Astrocyte of the spinal cord (primary cell): ENCODE data around the gene MPP3.
"Not testable (repeated sequence)": the region's sequence is repeated elsewhere in the genome, so short reads cannot be mapped to it uniquely, and the experiment has no call there.

Source experiments
- DNase-seq: peaks from one replicate; pipeline ENCODE4 v3.0.0; 2011; ENCODE audit warnings: low read depth, low spot score
- H3K4me3 ChIP-seq: 2 replicates; pipeline ENCODE4 v1.5.1; 2011; ENCODE audit warnings: low read depth, mild to moderate bottlenecking, low read length, moderate library complexity
- in situ Hi-C: cut with HindIII; loops from 2 replicates; pipeline ENCODE4 v1.10.0; 2017; ENCODE audit warnings: low sequenced_read_pairs
- TF ChIP-seq, protein P1 (sequence below): IDR thresholded peaks from 2 replicates; pipeline ENCODE4 v1.5.1; 2012; ENCODE audit warnings: low read depth, mild to moderate bottlenecking, low read length, inconsistent platforms

MPP3 gene

DNA sequence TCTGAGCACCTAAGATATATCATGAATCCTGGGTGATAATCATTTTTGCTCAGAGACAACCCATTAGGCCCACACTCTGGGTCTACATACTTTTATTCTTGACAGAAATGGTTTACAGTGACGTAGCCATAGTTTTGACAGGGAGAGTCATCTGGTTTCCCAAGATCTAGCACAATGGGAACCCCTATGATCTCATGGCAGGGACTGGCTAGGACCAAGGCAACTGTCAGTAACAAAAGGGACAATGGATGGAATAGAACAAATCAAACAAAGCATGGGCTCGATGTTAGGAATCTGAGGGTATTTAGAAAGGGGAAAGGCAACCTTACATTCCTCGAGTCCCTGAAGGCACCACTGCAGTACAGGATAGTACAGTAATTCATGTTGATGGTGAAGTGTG, 32.2 kb downstream of the MPP3 start:
- in situ Hi-C loops, result no loop called here
- TF ChIP-seq, protein P1, sequence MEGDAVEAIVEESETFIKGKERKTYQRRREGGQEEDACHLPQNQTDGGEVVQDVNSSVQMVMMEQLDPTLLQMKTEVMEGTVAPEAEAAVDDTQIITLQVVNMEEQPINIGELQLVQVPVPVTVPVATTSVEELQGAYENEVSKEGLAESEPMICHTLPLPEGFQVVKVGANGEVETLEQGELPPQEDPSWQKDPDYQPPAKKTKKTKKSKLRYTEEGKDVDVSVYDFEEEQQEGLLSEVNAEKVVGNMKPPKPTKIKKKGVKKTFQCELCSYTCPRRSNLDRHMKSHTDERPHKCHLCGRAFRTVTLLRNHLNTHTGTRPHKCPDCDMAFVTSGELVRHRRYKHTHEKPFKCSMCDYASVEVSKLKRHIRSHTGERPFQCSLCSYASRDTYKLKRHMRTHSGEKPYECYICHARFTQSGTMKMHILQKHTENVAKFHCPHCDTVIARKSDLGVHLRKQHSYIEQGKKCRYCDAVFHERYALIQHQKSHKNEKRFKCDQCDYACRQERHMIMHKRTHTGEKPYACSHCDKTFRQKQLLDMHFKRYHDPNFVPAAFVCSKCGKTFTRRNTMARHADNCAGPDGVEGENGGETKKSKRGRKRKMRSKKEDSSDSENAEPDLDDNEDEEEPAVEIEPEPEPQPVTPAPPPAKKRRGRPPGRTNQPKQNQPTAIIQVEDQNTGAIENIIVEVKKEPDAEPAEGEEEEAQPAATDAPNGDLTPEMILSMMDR, result no peak

DNA sequence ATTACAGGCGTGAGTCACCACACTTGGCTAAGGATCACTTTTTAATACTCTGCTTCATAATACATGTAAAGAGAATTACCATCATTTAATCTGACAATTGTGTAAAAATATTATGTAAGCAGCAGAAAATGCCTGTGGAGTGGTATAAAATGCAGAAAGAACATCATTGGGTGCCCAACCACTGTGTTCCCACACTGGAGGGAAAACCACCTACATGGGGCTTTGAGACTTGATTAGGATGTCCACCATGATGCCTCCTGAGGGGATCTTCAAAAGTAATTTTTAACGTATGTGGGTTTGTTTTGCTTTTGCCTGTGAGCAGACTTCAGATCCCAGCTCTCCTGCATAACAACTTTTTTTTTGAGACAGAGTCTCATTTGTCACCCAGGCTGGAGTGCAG, 33.9 kb downstream of the MPP3 start:
- no peak for DNase-seq
- TF ChIP-seq, protein P1, result no peak
- in situ Hi-C loops, result no loop called here
- no peak overlapping the region for H3K4me3 ChIP-seq

More for the DNA sequence above, 32.2 kb downstream of the MPP3 start:
- no peak for DNase-seq
- H3K4me3 ChIP-seq, result no peak overlapping the region

DNA sequence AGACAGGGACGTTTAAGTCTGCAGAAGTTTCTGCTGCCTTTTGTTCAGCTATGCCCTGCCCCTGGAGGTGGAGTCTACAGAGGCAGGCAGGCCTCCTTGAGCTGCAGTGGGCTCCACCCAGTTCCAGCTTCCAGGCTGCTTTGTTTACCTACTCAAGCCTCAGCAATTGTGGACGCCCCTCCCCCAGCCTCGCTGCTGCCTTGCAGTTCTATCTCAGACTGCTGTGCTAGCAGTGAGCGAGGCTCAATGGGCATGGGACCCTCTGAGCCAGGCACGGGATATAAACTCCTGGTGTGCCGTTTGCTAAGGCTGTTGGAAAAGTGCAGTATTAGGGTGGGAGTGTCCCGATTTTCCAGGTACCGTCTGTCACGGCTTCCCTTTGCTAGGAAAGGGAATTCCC, 34.9 kb downstream of the MPP3 start:
- DNase-seq, in situ Hi-C loops, H3K4me3 ChIP-seq: not testable (repeated sequence)

DNA sequence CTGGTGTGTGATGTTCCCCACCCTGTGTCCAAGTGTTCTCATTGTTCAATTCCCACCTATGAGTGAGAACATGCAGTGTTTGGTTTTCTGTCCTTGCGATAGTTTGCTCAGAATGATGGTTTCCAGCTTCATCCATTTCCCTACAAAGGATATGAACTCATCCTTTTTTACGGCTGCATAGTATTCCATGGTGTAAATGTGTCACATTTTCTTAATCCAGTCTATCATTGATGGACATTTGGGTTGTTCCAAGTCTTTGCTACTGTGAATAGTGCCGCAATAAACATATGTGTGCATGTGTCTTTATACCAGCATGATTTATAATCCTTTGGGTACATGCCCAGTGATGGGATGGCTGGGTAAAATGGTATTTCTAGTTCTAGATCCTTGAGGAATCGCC, 40.3 kb downstream of the MPP3 start:
- not testable (repeated sequence) for DNase-seq

DNA sequence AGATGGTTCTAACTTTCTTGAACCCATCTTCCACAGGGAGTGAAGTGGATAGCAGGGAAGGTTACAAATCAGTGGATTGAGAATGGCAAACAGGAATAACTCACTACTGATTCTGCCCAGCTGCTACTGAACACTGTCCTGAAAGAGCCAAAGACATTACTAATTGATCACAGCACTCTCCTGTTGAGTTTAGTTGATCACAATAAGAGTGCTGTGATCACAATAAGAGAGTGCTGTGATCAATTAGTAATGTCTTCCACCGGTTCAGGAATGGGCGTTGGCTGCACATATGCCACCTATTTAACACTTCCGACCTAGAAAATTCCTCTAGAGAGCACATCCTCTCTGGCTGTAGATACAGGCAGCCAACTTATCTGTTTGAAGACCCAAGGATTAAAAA, 41.4 kb downstream of the MPP3 start:
- TF ChIP-seq, protein P1, result no peak
- H3K4me3 ChIP-seq, result no peak overlapping the region
- DNase-seq, result peak; percentile 45
- in situ Hi-C loops, result no loop called here

More for the DNA sequence above, 40.3 kb downstream of the MPP3 start:
- in situ Hi-C loops, H3K4me3 ChIP-seq: not testable (repeated sequence)

DNA sequence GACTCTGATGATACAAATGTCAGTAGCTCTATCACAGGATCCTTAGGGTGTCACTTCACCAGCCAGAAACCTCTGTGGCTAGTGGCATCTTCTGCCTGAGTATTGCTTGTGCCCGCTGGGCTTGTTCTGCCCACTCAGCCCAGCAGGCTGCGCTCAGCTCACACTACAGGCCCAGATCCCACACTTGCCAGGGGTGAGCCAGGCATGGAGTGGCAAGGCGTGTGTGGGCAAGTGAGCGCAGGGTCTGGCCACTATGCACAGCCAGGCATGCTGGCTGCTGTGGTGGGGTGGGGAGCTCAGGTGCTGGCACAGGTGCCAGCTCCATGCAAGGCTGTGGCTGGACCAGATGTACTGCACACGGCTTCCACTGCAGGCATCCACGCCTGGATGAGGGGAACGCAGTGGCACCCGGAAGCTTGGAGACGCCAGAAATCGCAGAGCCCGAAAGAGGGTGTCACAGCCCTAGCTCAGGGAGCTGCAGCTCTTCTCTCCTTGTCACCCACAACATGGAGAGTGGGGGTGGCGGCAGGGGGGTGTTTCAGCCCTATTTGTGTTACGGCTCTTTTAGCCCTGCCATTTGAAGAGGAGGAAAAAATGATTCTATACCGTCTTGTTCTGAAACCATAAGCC, 42.5 kb downstream of the MPP3 start:
- TF ChIP-seq, protein P1, result peak; percentile 49
- in situ Hi-C loops, result no loop called here
- H3K4me3 ChIP-seq, result no peak overlapping the region
- DNase-seq, result no peak

- DNase-seq, result no peak
- in situ Hi-C loops, result no loop called here
- no peak overlapping the region for H3K4me3 ChIP-seq
- TF ChIP-seq, protein P1, result no peak
Measured at GRCh38 chr17:43789482-43789881, 43.5 kb downstream of the MPP3 start.

DNA sequence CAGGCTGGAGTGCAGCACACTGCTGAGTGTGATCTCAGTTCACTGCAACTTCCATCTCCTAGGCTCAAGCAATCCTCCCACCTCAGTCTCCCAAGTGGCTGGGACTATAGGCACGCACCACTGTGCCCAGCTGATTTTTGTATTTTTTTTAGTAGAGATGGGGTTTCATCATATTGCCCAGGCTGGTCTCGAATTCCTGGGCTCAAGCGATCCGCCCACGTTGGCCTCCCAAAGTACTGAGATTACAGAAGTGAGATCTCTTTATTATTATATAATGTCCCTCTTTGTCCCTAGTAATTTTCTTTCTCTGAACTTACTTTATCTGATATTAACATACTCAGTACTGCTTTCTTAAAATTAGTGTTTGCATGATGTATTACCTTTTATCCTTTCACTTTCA, 44.4 kb downstream of the MPP3 start:
- in situ Hi-C loops, result no loop called here
- TF ChIP-seq, protein P1, result no peak
- no peak for DNase-seq
- no peak overlapping the region for H3K4me3 ChIP-seq
